GM21723 (cell line): ENCODE measurements around the gene NUDT4B.
"Not testable (repeated sequence)": the region's sequence is repeated elsewhere in the genome, so short reads cannot be mapped to it uniquely, and the experiment has no call there.

Source experiments
- ATAC-seq: cut with Tn5 transposase; IDR thresholded peaks from one replicate; pipeline ENCODE4 v1.9.1; 2021; ENCODE audit warnings: mild to moderate bottlenecking, moderate library complexity; ENCODE audit not compliant: unreplicated experiment

NUDT4B gene

GRCh38 chr1:148793762-148794332 lies 45.3 kb downstream of the NUDT4B start:
- not testable (repeated sequence) for ATAC-seq
